MM.1S (cell line): ENCODE data around the gene PRKAR2B.

Experiments
- CTCF ChIP-seq: fragments of 300-600 bp; sonication (generic); IDR thresholded peaks from 2 replicates; pipeline ENCODE4 v1.5.1; 2016; ENCODE audit warnings: antibody characterized with exemption, low read length, mixed read lengths
- EZH2 ChIP-seq: fragments of 300-600 bp; sonication (generic); optimal IDR thresholded peaks from 2 replicates; pipeline ENCODE3; 2017; ENCODE audit warnings: low read depth, mild to moderate bottlenecking, antibody characterized with exemption, low read length, mixed read lengths

GRCh38 chr7:107089627-107090026 is 45.1 kb downstream of the PRKAR2B start:
- TF ChIP-seq CTCF (no peak), EZH2 (no peak)
